HepG2 (cell line): ENCODE measurements around the gene BCL2L1. TPM values are rescaled to one million over a fixed set of nuclear protein-coding genes. Genes with fewer than 3 reads are reported as not detected.

ENCODE experiments used
- ATAC-seq: fragments of 200-7000 bp; cut with Tn5 transposase; 3 replicates; pipeline ENCODE4 v1.9.1; 2020; ENCODE audit warnings: mild to moderate bottlenecking, moderate library complexity
- BruUV-seq: library from RNA; stranded (reverse); fragments of 400-500 nt; replicated peaks from 2 replicates; lab custom pipeline; 2021; lab: Mats Ljungman, UMichigan
- CTCF ChIA-PET: fragments of 300-600 bp; formaldehyde crosslinking; extraction: SDS; loops from one replicate; lab custom pipeline; 2021; ENCODE audit warnings: low total read pairs, inconsistent platforms, low intra/inter-chr PET ratio; lab: Yijun Ruan, JAX
- POLR2A ChIA-PET: fragments of 350-600 bp; sonication (Branson Sonifier 250); formaldehyde crosslinking; loops from one replicate; lab custom pipeline; 2020; ENCODE audit warnings: antibody characterized with exemption, inconsistent platforms; lab: Yijun Ruan, JAX
- DNase-seq: peaks from one replicate; pipeline ENCODE4 v3.0.0-alpha.2; 2015; ENCODE audit warnings: low spot score
- FAIRE-seq: peaks from 3 replicates; lab custom pipeline; 2011; peaks lifted over from hg19 to GRCh38; lab: Jason Lieb, UNC
- H2AFZ ChIP-seq: one replicate; pipeline ENCODE4 v1.6.1; 2011; ENCODE audit warnings: low read length, inconsistent platforms
- H3K27ac ChIP-seq: fragments of 300-600 bp; 3 replicates; pipeline ENCODE4 v1.8.0; 2011; ENCODE audit warnings: mixed run types, mild to moderate bottlenecking, mixed read lengths, low read length, inconsistent platforms; ENCODE audit not compliant: insufficient read depth; ENCODE audit errors: extremely low read length
- H3K27me3 ChIP-seq, 2 experiments: fragments of 200-600 bp in 1 of 2; 2 replicates in 1 of 2; 3 replicates in 1 of 2; pipeline versions ENCODE4 v1.6.0 to v1.8.0; 2011; ENCODE audit warnings: low read length in 2 of 2, mild to moderate bottlenecking in 2 of 2, moderate library complexity in 2 of 2, inconsistent platforms in 1 of 2; ENCODE audit not compliant: insufficient read depth in 2 of 2, control insufficient read depth in 1 of 2
- H3K36me3 ChIP-seq, 2 experiments: fragments of 200-600 bp in 1 of 2; replicated peaks in 1 of 2; 2 replicates in 1 of 2; 3 replicates in 1 of 2; pipeline versions ENCODE4 v1.5.1 to v1.8.0; 2011; ENCODE audit warnings: low read length in 2 of 2, inconsistent platforms in 1 of 2; ENCODE audit not compliant: insufficient read depth in 2 of 2, control insufficient read depth in 1 of 2
- H3K4me1 ChIP-seq: 2 replicates; pipeline ENCODE4 v1.5.1; 2012; ENCODE audit warnings: low read length, inconsistent platforms; ENCODE audit not compliant: insufficient read depth
- H3K4me2 ChIP-seq: 2 replicates; pipeline ENCODE4 v1.6.0; 2011; ENCODE audit warnings: low read depth, low read length, inconsistent platforms
- H3K4me3 ChIP-seq, 3 experiments: fragments of 200-600 bp in 1 of 3; sonication (generic), shearing (Covaris generic) in 1 of 3; replicated peaks in 1 of 3; 2 replicates each; pipeline ENCODE4 v1.5.1; 2011 to 2016; ENCODE audit warnings: low read length in 3 of 3, inconsistent platforms in 2 of 3, low read depth in 2 of 3, mild to moderate bottlenecking in 2 of 3, control low read depth in 1 of 3, mixed read lengths in 1 of 3; ENCODE audit not compliant: insufficient read depth in 1 of 3
- H3K79me2 ChIP-seq: one replicate; pipeline ENCODE4 v1.6.1; 2011; ENCODE audit warnings: low read length, inconsistent platforms; ENCODE audit not compliant: insufficient read depth
- H3K9ac ChIP-seq: 2 replicates; pipeline ENCODE4 v1.6.0; 2011; ENCODE audit warnings: mild to moderate bottlenecking, low read depth, low read length, inconsistent platforms; ENCODE audit not compliant: insufficient read depth
- H3K9me3 ChIP-seq: 2 replicates; pipeline ENCODE4 v1.5.1; 2012; ENCODE audit warnings: mild to moderate bottlenecking, low read length
- H4K20me1 ChIP-seq: 2 replicates; pipeline ENCODE4 v1.6.0; 2011; ENCODE audit warnings: inconsistent platforms, mild to moderate bottlenecking, low read length, moderate library complexity; ENCODE audit not compliant: insufficient read depth
- ATF2 ChIP-seq: sonication (generic); formaldehyde crosslinking; IDR thresholded peaks from 2 replicates; pipeline ENCODE4 v1.4.0; 2020; ENCODE audit warnings: missing genetic modification reagents
- CC2D1A ChIP-seq: sonication (generic); formaldehyde crosslinking; IDR thresholded peaks from 2 replicates; pipeline ENCODE4 v1.8.1; 2023; ENCODE audit warnings: mild to moderate bottlenecking, missing genetic modification reagents
- CEBPG ChIP-seq: IDR thresholded peaks from 2 replicates; pipeline ENCODE4 v1.6.1; 2016
- CHD2 ChIP-seq: IDR thresholded peaks from 2 replicates; pipeline ENCODE4 v1.6.1; 2011; ENCODE audit warnings: low read depth, low read length, improper control_type of control experiment
- DMAP1 ChIP-seq: IDR thresholded peaks from 2 replicates; pipeline ENCODE4 v1.6.1; 2016
- DNMT1 ChIP-seq: sonication (generic); formaldehyde crosslinking; IDR thresholded peaks from 2 replicates; pipeline ENCODE4 v1.5.1; 2020; ENCODE audit warnings: mild to moderate bottlenecking, missing genetic modification reagents
- FIP1L1 ChIP-seq: fragments of 200-400 bp; formaldehyde crosslinking; IDR thresholded peaks from 2 replicates; pipeline ENCODE4 v1.6.1; 2018; ENCODE audit warnings: low read depth, mild to moderate bottlenecking, low read length, moderate library complexity, borderline replicate concordance; ENCODE audit not compliant: insufficient read depth
- HNF4G ChIP-seq, 2 experiments: sonication (generic) in 1 of 2; formaldehyde crosslinking in 1 of 2; IDR thresholded peaks; 2 replicates each; pipeline versions ENCODE4 v1.4.0 to v1.6.1; 2011 to 2020; ENCODE audit warnings: borderline replicate concordance in 2 of 2, low read depth in 2 of 2, mild to moderate bottlenecking in 2 of 2, low read length in 1 of 2, missing genetic modification reagents in 1 of 2, moderate library complexity in 1 of 2
- KDM3A ChIP-seq: IDR thresholded peaks from 2 replicates; pipeline ENCODE4 v1.6.1; 2018; ENCODE audit warnings: low read depth, missing compliant biosample characterization
- KDM6A ChIP-seq: IDR thresholded peaks from 2 replicates; pipeline ENCODE4 v1.6.1; 2016; ENCODE audit warnings: low read depth
- MAZ ChIP-seq, 2 experiments: sonication (generic) in 1 of 2; formaldehyde crosslinking in 1 of 2; IDR thresholded peaks; 2 replicates each; pipeline versions ENCODE4 v1.5.0 to v1.6.1; 2012 to 2020; ENCODE audit warnings: low read depth in 2 of 2, mild to moderate bottlenecking in 2 of 2, borderline replicate concordance in 1 of 2, improper control_type of control experiment in 1 of 2, low read length in 1 of 2, missing genetic modification reagents in 1 of 2, moderate library complexity in 1 of 2
- RAD51 ChIP-seq: fragments of 450-650 bp; IDR thresholded peaks from 2 replicates; pipeline ENCODE4 v1.6.1; 2016; ENCODE audit warnings: borderline replicate concordance
- TSC22D2 ChIP-seq: sonication (generic); formaldehyde crosslinking; IDR thresholded peaks from 2 replicates; pipeline ENCODE4 v1.5.1; 2020; ENCODE audit warnings: missing genetic modification reagents, mild to moderate bottlenecking, borderline replicate concordance
- WGBS: methylation state at CpG from one replicate; pipeline ENCODE4 v1.1.6; 2017; ENCODE audit warnings: low lambda C conversion rate; 5-methylcytosine and 5-hydroxymethylcytosine counted together
- in situ Hi-C: cut with HindIII; loops from 2 replicates; pipeline ENCODE4 v1.10.0; 2017; ENCODE audit warnings: low pct_unique_long_range_greater_than_20kb; ENCODE audit not compliant: extremely low pct_ligation_motif_present
- intact Hi-C: fragments of 100-400 bp; cut with micrococcal nuclease; formaldehyde crosslinking; loops from one replicate; pipeline ENCODE4 v1.10.0; 2022; ENCODE audit not compliant: unreplicated experiment
- polyA plus RNA-seq, 8 experiments: library from polyadenylated mRNA; depleted of rRNA in 3 of 8; stranded (reverse) in 7 of 8; unstranded in 1 of 8; fragments of >200 nt; fragmentation: Illumina TruSeq in 4 of 8; extraction: Trizol in 4 of 8; gene quantifications; 2 replicates each; pipeline versions ENCODE4 v1.2.1 to v1.2.3, GENCODE V29; 2011 to 2016; ENCODE audit warnings: low read depth in 4 of 8, missing spikeins in 1 of 8, mixed read lengths in 1 of 8; ENCODE audit not compliant: insufficient read depth in 1 of 8
- total RNA-seq, 5 experiments: library from RNA; depleted of rRNA; stranded (reverse); fragments of >200 nt; fragmentation: Illumina TruSeq; extraction: Trizol; gene quantifications; 2 replicates each; pipeline ENCODE4 v1.2.3, GENCODE V29; 2016; ENCODE audit warnings: low read depth in 1 of 5
- TF ChIP-seq, protein P1 (sequence below): sonication (generic); formaldehyde crosslinking; IDR thresholded peaks from 2 replicates; pipeline ENCODE4 v1.5.1; 2020; ENCODE audit warnings: mild to moderate bottlenecking, missing genetic modification reagents
- TF ChIP-seq, protein P2 (sequence below): sonication (generic); formaldehyde crosslinking; IDR thresholded peaks from 2 replicates; pipeline ENCODE4 v1.4.0; 2020; ENCODE audit warnings: missing genetic modification reagents

The BCL2L1 gene
- total and polyA plus RNA-seq, 2 of the 13 experiments (the other 11 are each of a cell fraction or from before 2014, with no cell fraction given): 164 to 258 TPM

DNA sequence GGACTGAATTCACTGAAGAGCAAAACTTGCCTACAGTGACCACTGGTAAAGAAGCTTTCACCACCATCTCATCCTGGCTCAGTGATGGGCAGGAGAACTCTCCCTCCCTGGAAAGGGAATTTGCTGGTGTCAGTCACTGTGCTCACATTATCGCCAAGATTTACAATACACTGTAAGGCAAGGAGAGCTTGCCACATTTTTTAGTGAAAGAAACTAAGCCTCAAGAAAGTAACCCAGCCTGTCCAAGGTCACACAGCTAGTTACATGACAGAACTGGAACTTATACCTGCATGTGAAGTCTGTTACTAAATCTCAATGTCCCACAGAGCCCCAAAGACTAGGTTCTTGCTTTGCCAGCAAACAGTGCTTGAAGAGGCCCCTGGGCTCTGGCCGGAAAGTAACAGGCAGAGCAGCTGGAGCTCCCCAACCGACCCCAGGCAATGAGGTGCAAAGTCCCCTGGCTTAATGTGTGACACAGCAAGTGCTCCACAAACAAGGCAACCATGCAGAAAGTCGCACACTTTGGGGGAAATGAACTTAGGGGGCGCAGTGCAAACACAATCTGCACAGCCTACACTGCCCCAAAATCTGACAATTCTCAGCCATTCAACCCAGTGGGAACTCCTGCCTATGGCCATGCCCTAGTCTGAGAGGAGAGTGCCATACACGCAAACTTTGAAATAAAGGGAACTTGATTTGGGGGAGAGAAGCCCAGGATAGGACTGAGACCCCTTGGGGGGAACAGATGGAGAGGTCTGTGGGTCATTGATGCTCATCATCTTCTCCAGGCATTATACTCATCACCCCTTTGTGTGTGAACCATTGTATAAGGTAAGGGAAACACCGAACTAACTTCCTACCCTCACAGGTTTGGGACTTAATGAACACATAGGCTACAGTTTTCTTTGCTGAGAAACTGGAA is 1.9 kb downstream of the BCL2L1 start:
- peak overlapping the region; percentile 89 for H3K9ac ChIP-seq
- H3K36me3 ChIP-seq: peaks cover 6 to 40% of the 10 kb centered on the region in 2 experiments
- H3K9me3 ChIP-seq: no peaks in the 10 kb centered on the region
- H2AFZ ChIP-seq: no peak overlapping the region
- CTCF ChIA-PET: interaction anchor here (1.5 kb wide), 1 partner anchor 15 kb away, joined by 4 read pairs; no protein-coding TSS in a partner anchor
- no peaks in the 10 kb centered on the region; a peak in 1 of 5 replicates for H3K27me3 ChIP-seq
- H3K4me2 ChIP-seq: peak overlapping the region; percentile 97
- peaks cover 63% of the 10 kb centered on the region for H3K4me1 ChIP-seq
- in situ Hi-C loops: loop anchor here (5.0 to 10.0 kb wide), 3 partner anchors 58 to 156 kb away; no protein-coding TSS in a partner anchor
- H3K27ac ChIP-seq: peak overlapping the region; percentile 92
- H3K79me2 ChIP-seq: peaks cover 73% of the 10 kb centered on the region
- H3K4me3 ChIP-seq: peak overlapping the region; percentile 78 to 91 (median 87)
- WGBS: 3% methylated on average over 7 of the region's 7 CpGs
- BruUV-seq: TSS peak; percentile 80
- intact Hi-C loops: loop anchor here (1.0 to 5.0 kb wide), 5 partner anchors 8 to 158 kb away; partner anchors contain the start of gene ID1
- H4K20me1 ChIP-seq: no peaks in the 10 kb centered on the region; the same call in 1 of the 2 replicates
- peak; percentile 30 for FAIRE-seq
- peak; percentile 94 for DNase-seq
- ATAC-seq: peak; percentile 55
- POLR2A ChIA-PET: interaction anchor here (0.8 to 33.2 kb wide), 13 partner anchors 8 to 151 kb away, joined by 4 to 2822 read pairs (median 12); partner anchors contain the start of genes ID1 and TPX2
- TF ChIP-seq CEBPG (CRISPR knock-in tag) (peak; percentile 61), MAZ (IDR thresholded peaks at IDR 0.05; ENCODE audit: borderline replicate concordance, low read depth, low read length) (peak; percentile 78; the same call in 1 of the 2 replicates), MAZ (CRISPR knock-in tag; IDR thresholded peaks at IDR 0.05; ENCODE audit: low read depth) (peak; percentile 92), TSC22D2 (CRISPR knock-in tag) (peak; percentile 97), DNMT1 (no peak), FIP1L1 (no peak), ATF2 (peak; percentile 90), DMAP1 (CRISPR knock-in tag) (peak; percentile 79; the same call in 1 of the 2 replicates), CHD2 (peak; percentile 61; the same call in 1 of the 2 replicates), RAD51 (no peak), KDM6A (peak; percentile 89), HNF4G (IDR thresholded peaks at IDR 0.05; ENCODE audit: borderline replicate concordance, low read depth, low read length) (peak; percentile 98), HNF4G (CRISPR knock-in tag; IDR thresholded peaks at IDR 0.05; ENCODE audit: borderline replicate concordance, low read depth) (peak; percentile 97), KDM3A (CRISPR knock-in tag) (no peak; the same call in 1 of the 2 replicates), CC2D1A (CRISPR knock-in tag) (peak; percentile 75; the same call in 1 of the 2 replicates)
- TF ChIP-seq, protein P1, sequence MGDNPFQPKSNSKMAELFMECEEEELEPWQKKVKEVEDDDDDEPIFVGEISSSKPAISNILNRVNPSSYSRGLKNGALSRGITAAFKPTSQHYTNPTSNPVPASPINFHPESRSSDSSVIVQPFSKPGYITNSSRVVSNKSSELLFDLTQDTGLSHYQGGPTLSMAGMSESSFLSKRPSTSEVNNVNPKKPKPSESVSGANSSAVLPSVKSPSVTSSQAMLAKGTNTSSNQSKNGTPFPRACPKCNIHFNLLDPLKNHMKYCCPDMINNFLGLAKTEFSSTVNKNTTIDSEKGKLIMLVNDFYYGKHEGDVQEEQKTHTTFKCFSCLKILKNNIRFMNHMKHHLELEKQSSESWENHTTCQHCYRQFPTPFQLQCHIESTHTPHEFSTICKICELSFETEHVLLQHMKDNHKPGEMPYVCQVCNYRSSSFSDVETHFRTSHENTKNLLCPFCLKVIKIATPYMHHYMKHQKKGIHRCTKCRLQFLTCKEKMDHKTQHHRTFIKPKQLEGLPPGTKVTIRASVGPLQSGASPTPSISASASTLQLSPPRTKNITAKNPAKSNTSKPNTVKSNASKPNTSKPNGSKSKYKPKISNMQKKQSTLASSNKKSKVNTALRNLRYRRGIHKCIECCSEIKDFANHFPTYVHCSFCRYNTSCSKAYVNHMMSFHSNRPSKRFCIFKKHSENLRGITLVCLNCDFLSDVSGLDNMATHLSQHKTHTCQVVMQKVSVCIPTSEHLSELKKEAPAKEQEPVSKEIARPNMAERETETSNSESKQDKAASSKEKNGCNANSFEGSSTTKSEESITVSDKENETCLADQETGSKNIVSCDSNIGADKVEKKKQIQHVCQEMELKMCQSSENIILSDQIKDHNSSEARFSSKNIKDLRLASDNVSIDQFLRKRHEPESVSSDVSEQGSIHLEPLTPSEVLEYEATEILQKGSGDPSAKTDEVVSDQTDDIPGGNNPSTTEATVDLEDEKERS (CRISPR knock-in tag): peak; percentile 96
- TF ChIP-seq, protein P2, sequence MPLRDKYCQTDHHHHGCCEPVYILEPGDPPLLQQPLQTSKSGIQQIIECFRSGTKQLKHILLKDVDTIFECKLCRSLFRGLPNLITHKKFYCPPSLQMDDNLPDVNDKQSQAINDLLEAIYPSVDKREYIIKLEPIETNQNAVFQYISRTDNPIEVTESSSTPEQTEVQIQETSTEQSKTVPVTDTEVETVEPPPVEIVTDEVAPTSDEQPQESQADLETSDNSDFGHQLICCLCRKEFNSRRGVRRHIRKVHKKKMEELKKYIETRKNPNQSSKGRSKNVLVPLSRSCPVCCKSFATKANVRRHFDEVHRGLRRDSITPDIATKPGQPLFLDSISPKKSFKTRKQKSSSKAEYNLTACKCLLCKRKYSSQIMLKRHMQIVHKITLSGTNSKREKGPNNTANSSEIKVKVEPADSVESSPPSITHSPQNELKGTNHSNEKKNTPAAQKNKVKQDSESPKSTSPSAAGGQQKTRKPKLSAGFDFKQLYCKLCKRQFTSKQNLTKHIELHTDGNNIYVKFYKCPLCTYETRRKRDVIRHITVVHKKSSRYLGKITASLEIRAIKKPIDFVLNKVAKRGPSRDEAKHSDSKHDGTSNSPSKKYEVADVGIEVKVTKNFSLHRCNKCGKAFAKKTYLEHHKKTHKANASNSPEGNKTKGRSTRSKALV (CRISPR knock-in tag): no peak; the same call in 1 of the 2 replicates
